SU-DHL-6 (cell line): ENCODE measurements around the gene VGF.

Source experiments
- H2AFZ ChIP-seq: fragments of 200-600 bp; sonication (generic); 2 replicates; pipeline ENCODE4 v1.6.1; 2014; ENCODE audit warnings: low read depth, mild to moderate bottlenecking, moderate library complexity, mixed read lengths, antibody characterized with exemption, low read length; ENCODE audit not compliant: severe bottlenecking
- H3F3A ChIP-seq: fragments of 200-600 bp; shearing (Covaris generic); 2 replicates; pipeline ENCODE4 v1.6.0; 2016; ENCODE audit warnings: antibody characterized with exemption, mild to moderate bottlenecking; ENCODE audit not compliant: insufficient read depth
- H3K27ac ChIP-seq: fragments of 200-600 bp; sonication (generic); 2 replicates; pipeline ENCODE4 v1.5.1; 2016; ENCODE audit warnings: low read depth, mild to moderate bottlenecking, low read length, moderate library complexity, mixed read lengths
- H3K27me3 ChIP-seq: fragments of 200-600 bp; sonication (generic), shearing (Covaris generic); 2 replicates; pipeline ENCODE4 v1.6.0; 2014; ENCODE audit warnings: mild to moderate bottlenecking, low read length
- H3K36me3 ChIP-seq: fragments of 200-600 bp; sonication (generic); 2 replicates; pipeline ENCODE4 v1.6.1; 2014; ENCODE audit warnings: mild to moderate bottlenecking, low read length, mixed read lengths
- H3K4me2 ChIP-seq: fragments of 300-600, 200-600 bp; shearing (Covaris generic), sonication (generic); 2 replicates; pipeline ENCODE4 v1.6.0; 2014; ENCODE audit warnings: low read length, low read depth, mild to moderate bottlenecking; ENCODE audit not compliant: poor library complexity, severe bottlenecking
- H3K4me3 ChIP-seq: fragments of 200-600 bp; sonication (generic); 2 replicates; pipeline ENCODE4 v1.5.1; 2014; ENCODE audit warnings: antibody characterized with exemption, low read length, mild to moderate bottlenecking, mixed read lengths; ENCODE audit not compliant: insufficient read depth, poor library complexity, severe bottlenecking
- H3K79me2 ChIP-seq: fragments of 200-600 bp; sonication (generic); 2 replicates; pipeline ENCODE4 v1.6.1; 2014; ENCODE audit warnings: mild to moderate bottlenecking, low read length, moderate library complexity; ENCODE audit not compliant: insufficient read depth
- H3K9ac ChIP-seq: fragments of 200-600 bp; sonication (generic); 2 replicates; pipeline ENCODE4 v1.7.0; 2014; ENCODE audit warnings: mild to moderate bottlenecking, low read length
- H3K9me2 ChIP-seq: fragments of 200-600 bp; sonication (generic); replicated peaks from 2 replicates; pipeline ENCODE4 v1.6.1; 2014; ENCODE audit warnings: low read length; ENCODE audit not compliant: insufficient read depth
- H3K9me3 ChIP-seq: fragments of 200-600 bp; sonication (generic); 2 replicates; pipeline ENCODE4 v1.6.1; 2014; ENCODE audit warnings: low read length, mixed read lengths; ENCODE audit not compliant: insufficient read depth
- H4K20me1 ChIP-seq: fragments of 200-600 bp; sonication (generic); 2 replicates; pipeline ENCODE4 v1.6.1; 2014; ENCODE audit warnings: low read depth, mild to moderate bottlenecking, antibody characterized with exemption, low read length, moderate library complexity, mixed read lengths
- CTCF ChIP-seq: fragments of 200-600 bp; sonication (generic); IDR thresholded peaks from one replicate; pipeline ENCODE4 v1.5.1; 2017; ENCODE audit warnings: antibody characterized with exemption, mild to moderate bottlenecking, low read length, moderate library complexity; ENCODE audit not compliant: insufficient read depth, poor library complexity, severe bottlenecking
- EZH2phosphoT487 ChIP-seq: fragments of 200-600 bp; sonication (generic), shearing (Covaris generic); conservative IDR thresholded peaks from 2 replicates; pipeline ENCODE4 v1.6.1; 2018; ENCODE audit warnings: mild to moderate bottlenecking, antibody characterized with exemption, low read length, moderate library complexity, mixed read lengths

Gene VGF

GRCh38 chr7:101126651-101127459 lies 38.5 kb downstream of the VGF start, which contains the start of gene SERPINE1:
SERPINE1 (plus strand) TSS chr7:101127104; CDS start chr7:101128394, 1,290 bp downstream.
- H3K4me2 ChIP-seq, result peak within 1 kb of the TSS; percentile 12
- H3K9me2 ChIP-seq, result no peaks in the 10 kb centered on the region
- H3K36me3 ChIP-seq, result no peaks in the 10 kb centered on the region
- no peak within 1 kb of the TSS for H3K4me3 ChIP-seq
- no peak within 1 kb of the TSS for H2AFZ ChIP-seq
- H3K9me3 ChIP-seq, result no peaks in the 10 kb centered on the region
- no peaks in the 10 kb centered on the region for H3K27me3 ChIP-seq
- TF ChIP-seq CTCF (peak; percentile 20), EZH2phosphoT487 (no peak)
- H3K79me2 ChIP-seq, result no peaks in the 10 kb centered on the region
- no peaks in the 10 kb centered on the region for H3F3A ChIP-seq
- no peak within 1 kb of the TSS for H3K27ac ChIP-seq
- no peaks in the 10 kb centered on the region for H4K20me1 ChIP-seq
- H3K9ac ChIP-seq, result no peak within 1 kb of the TSS

GRCh38 chr7:101125989-101126650 lies 39.2 kb downstream of the VGF start:
- no peaks in the 10 kb centered on the region for H3K9me3 ChIP-seq
- no peak overlapping the region for H3K27ac ChIP-seq
- H2AFZ ChIP-seq, result no peak overlapping the region
- H3K9ac ChIP-seq, result no peak overlapping the region
- no peak overlapping the region for H3K4me3 ChIP-seq
- H3K9me2 ChIP-seq, result no peaks in the 10 kb centered on the region
- H3K79me2 ChIP-seq, result no peaks in the 10 kb centered on the region
- no peak for TF ChIP-seq EZH2phosphoT487
- TF ChIP-seq CTCF, result no peak
- H3K27me3 ChIP-seq, result no peaks in the 10 kb centered on the region
- no peaks in the 10 kb centered on the region for H3K36me3 ChIP-seq
- peak overlapping the region; percentile 12 for H3K4me2 ChIP-seq
- no peaks in the 10 kb centered on the region for H4K20me1 ChIP-seq
- no peaks in the 10 kb centered on the region for H3F3A ChIP-seq

GRCh38 chr7:101124376-101125056 lies 40.9 kb downstream of the VGF start:
- Histone ChIP-seq H3K27ac (no peak overlapping the region), H3K9me2 (no peaks in the 10 kb centered on the region), H2AFZ (no peak overlapping the region), H3K4me2 (no peak overlapping the region), H4K20me1 (no peaks in the 10 kb centered on the region), H3K4me3 (no peak overlapping the region), H3K79me2 (no peaks in the 10 kb centered on the region), H3F3A (no peaks in the 10 kb centered on the region), H3K9ac (no peak overlapping the region), H3K9me3 (no peaks in the 10 kb centered on the region), H3K27me3 (no peaks in the 10 kb centered on the region), H3K36me3 (no peaks in the 10 kb centered on the region)
- TF ChIP-seq CTCF, result no peak
- TF ChIP-seq EZH2phosphoT487, result no peak
